ENCODE results near the gene ZNF614. TPM values are rescaled to one million over a fixed set of nuclear protein-coding genes. Genes with fewer than 3 reads are reported as not detected.
A peak's percentile ranks its signal among the peaks of the same experiment; 100 is the strongest.

Gene ZNF614
- total RNA-seq, 4 donors from 2014 or later, result 2.2 to 8.2 (median 4.0) TPM

DNA sequence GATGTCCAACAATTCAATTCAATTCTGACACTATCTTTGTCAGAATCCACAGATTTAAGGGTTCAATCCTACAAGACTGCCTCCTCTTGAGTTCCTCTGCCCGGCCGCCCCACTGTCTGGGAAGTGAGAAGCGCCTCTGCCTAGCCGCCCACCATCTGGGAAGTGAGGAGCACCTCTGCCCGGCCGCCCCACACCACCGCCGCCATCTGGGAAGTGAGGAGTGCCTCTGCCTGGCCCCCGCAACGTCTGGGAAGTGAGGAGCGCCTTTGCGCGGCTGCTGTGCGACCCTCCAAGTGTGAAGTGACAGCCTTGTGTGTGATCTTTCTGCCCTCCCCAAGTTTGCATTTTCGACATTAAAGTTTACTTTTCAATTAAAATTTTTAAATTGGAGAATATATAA, 6.0 kb downstream of the ZNF614 start:
- H3K4me3 ChIP-seq, result no peak overlapping the region
- H3K27ac ChIP-seq, result no peak overlapping the region
- H3K4me1 ChIP-seq, result peaks cover 0 to 14% (median 3%) of the 10 kb centered on the region in 3 donors
- peaks cover 44 to 99% (median 48%) of the 10 kb centered on the region in 3 donors for H3K36me3 ChIP-seq
- DNase-seq, result no peak
- 95 to 100% methylated on average over 4 to 14 of the region's 15 CpGs for WGBS, 2 donors
- TF ChIP-seq POLR2A (IDR thresholded peaks at IDR 0.05), result no peak
- intact Hi-C loops (cut with DNase I), result no loop called here
- H3K9me3 ChIP-seq, result peaks cover 3 to 100% (median 75%) of the 10 kb centered on the region in 3 donors
- no peaks in the 10 kb centered on the region for H3K27me3 ChIP-seq

DNA sequence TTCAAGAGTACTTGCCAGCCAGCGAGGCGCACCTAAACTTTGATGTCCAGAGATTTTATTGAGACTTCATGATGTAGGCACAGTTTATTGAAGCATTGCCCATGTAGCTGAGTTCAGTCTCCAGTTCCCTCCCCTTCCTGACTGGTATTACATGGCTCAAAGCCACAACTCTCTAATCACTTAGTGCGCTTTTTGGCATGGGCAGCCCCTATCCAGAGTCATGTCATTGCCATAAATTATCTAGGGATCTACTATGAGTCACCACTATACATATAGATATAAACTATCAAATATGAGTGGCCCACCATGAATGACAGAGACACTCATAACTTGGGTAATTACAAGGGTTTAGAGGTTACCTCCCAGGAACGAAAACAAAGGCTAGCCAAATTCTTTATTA, 7.7 kb downstream of the ZNF614 start:
- no peaks in the 10 kb centered on the region for H3K27me3 ChIP-seq
- no peak overlapping the region for H3K27ac ChIP-seq
- no peak for DNase-seq
- WGBS, 2 donors, result 93 to 95% methylated on average over 4 of the region's 4 CpGs
- H3K36me3 ChIP-seq, result peaks cover 53 to 100% (median 57%) of the 10 kb centered on the region in 3 donors
- peaks cover 5 to 100% (median 91%) of the 10 kb centered on the region in 3 donors for H3K9me3 ChIP-seq
- TF ChIP-seq, protein P1, sequence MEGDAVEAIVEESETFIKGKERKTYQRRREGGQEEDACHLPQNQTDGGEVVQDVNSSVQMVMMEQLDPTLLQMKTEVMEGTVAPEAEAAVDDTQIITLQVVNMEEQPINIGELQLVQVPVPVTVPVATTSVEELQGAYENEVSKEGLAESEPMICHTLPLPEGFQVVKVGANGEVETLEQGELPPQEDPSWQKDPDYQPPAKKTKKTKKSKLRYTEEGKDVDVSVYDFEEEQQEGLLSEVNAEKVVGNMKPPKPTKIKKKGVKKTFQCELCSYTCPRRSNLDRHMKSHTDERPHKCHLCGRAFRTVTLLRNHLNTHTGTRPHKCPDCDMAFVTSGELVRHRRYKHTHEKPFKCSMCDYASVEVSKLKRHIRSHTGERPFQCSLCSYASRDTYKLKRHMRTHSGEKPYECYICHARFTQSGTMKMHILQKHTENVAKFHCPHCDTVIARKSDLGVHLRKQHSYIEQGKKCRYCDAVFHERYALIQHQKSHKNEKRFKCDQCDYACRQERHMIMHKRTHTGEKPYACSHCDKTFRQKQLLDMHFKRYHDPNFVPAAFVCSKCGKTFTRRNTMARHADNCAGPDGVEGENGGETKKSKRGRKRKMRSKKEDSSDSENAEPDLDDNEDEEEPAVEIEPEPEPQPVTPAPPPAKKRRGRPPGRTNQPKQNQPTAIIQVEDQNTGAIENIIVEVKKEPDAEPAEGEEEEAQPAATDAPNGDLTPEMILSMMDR (IDR thresholded peaks at IDR 0.05), result no peak
- TF ChIP-seq POLR2A (IDR thresholded peaks at IDR 0.05), result no peak
- intact Hi-C loops (cut with DNase I), result no loop called here
- no peak overlapping the region for H3K4me3 ChIP-seq
- H3K4me1 ChIP-seq, result no peaks in the 10 kb centered on the region

GRCh38 chr19:52010674-52011073, 17.5 kb downstream of the ZNF614 start:
- no peak overlapping the region for H3K4me3 ChIP-seq
- peaks cover 0 to 42% (median 20%) of the 10 kb centered on the region in 3 donors for H3K9me3 ChIP-seq
- DNase-seq, result no peak
- H3K27ac ChIP-seq, result no peak overlapping the region
- WGBS, 2 donors, result 88 to 100% methylated on average over 1 of the region's 1 CpG
- intact Hi-C loops (cut with DNase I), result no loop called here
- TF ChIP-seq POLR2A (IDR thresholded peaks at IDR 0.05), result no peak
- TF ChIP-seq, protein P1 (IDR thresholded peaks at IDR 0.05), result no peak
- peaks cover 0 to 15% (median 0%) of the 10 kb centered on the region in 3 donors for H3K4me1 ChIP-seq
- peaks cover 0 to 17% (median 0%) of the 10 kb centered on the region in 3 donors for H3K36me3 ChIP-seq
- no peaks in the 10 kb centered on the region for H3K27me3 ChIP-seq

GRCh38 chr19:52007806-52008557, 20.2 kb downstream of the ZNF614 start, which contains the start of gene ZNF615:
TSS of gene ZNF615 (minus strand) at chr19:52008211. CDS start at chr19:52003711, 4,500 bp downstream.
- H3K27ac ChIP-seq, result peak within 1 kb of the TSS; percentile 81 to 93 (median 86)
- H3K4me3 ChIP-seq, result peak within 1 kb of the TSS; percentile 57 to 78 (median 70)
- TF ChIP-seq, protein P1 (IDR thresholded peaks at IDR 0.05), result peak in 1 of 6 experiments; percentile 8
- TF ChIP-seq POLR2A (IDR thresholded peaks at IDR 0.05), result peak in 1 of 4 donors; percentile 17
- WGBS, 2 donors, result 1% methylated on average over 9 to 39 of the region's 44 CpGs
- peak; percentile 32 for DNase-seq
- H3K36me3 ChIP-seq, result peaks cover 0 to 29% (median 0%) of the 10 kb centered on the region in 3 donors
- H3K4me1 ChIP-seq, result peaks cover 0 to 15% (median 0%) of the 10 kb centered on the region in 3 donors
- peaks cover 0 to 43% (median 23%) of the 10 kb centered on the region in 3 donors for H3K9me3 ChIP-seq
- no peaks in the 10 kb centered on the region for H3K27me3 ChIP-seq
- intact Hi-C loops (cut with DNase I), result no loop called here

DNA sequence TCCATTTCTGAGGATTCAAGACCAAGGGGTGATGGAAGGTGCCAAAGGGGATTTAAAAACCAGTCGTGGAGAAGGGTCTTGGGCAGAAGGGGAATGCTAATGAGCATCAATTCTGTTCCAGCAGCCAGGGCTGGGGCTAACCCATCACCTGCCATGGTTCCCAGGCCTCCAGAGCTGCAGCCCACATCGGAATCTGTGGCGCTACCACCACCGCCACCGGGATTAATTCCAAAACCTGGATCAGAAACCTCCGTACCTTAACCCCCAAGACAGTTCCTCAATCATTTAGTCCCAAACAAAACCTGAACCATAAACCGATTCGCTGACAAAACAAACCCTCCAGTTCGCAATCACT, 20.8 kb downstream of the ZNF614 start:
- H3K27me3 ChIP-seq, result no peaks in the 10 kb centered on the region
- no peak for DNase-seq
- intact Hi-C loops (cut with DNase I), result no loop called here
- TF ChIP-seq, protein P1 (IDR thresholded peaks at IDR 0.05), result no peak
- no peak for TF ChIP-seq POLR2A (IDR thresholded peaks at IDR 0.05)
- peaks cover 0 to 43% (median 21%) of the 10 kb centered on the region in 3 donors for H3K9me3 ChIP-seq
- H3K4me1 ChIP-seq, result peaks cover 0 to 15% (median 0%) of the 10 kb centered on the region in 3 donors
- peak overlapping the region; percentile 57 to 78 (median 70) for H3K4me3 ChIP-seq
- H3K36me3 ChIP-seq, result peaks cover 0 to 29% (median 0%) of the 10 kb centered on the region in 3 donors
- WGBS, 2 donors, result 6 to 12% methylated on average over 5 to 8 of the region's 9 CpGs
- H3K27ac ChIP-seq, result peak overlapping the region; percentile 81 to 93 (median 86)
